DND-41 (cell line): ENCODE data around the gene SCARF1.

ENCODE experiments used
- ATAC-seq: fragments of 200-7000 bp; cut with Tn5 transposase; 3 replicates; pipeline ENCODE4 v1.9.1; 2021; ENCODE audit warnings: low read depth; ENCODE audit not compliant: insufficient read depth
- DNase-seq: peaks from one replicate; pipeline ENCODE4 v3.0.0-alpha.2; 2020
- H2AFZ ChIP-seq: 2 replicates; pipeline ENCODE4 v1.6.0; 2012; ENCODE audit warnings: low read depth, low read length
- H3K27ac ChIP-seq: 2 replicates; pipeline ENCODE4 v1.5.1; 2012; ENCODE audit warnings: low read length, inconsistent platforms
- H3K27me3 ChIP-seq: fragments of 200-600 bp; sonication (generic); 2 replicates; pipeline ENCODE4 v1.6.0; 2012; ENCODE audit warnings: low read length, mild to moderate bottlenecking, inconsistent platforms; ENCODE audit not compliant: insufficient read depth, poor library complexity
- H3K36me3 ChIP-seq: 2 replicates; pipeline ENCODE4 v1.5.1; 2012; ENCODE audit warnings: low read length, inconsistent platforms; ENCODE audit not compliant: insufficient read depth
- H3K4me1 ChIP-seq: 2 replicates; pipeline ENCODE4 v1.5.1; 2012; ENCODE audit warnings: mild to moderate bottlenecking, low read length; ENCODE audit not compliant: insufficient read depth
- H3K4me2 ChIP-seq: 2 replicates; pipeline ENCODE4 v1.6.0; 2012; ENCODE audit warnings: mild to moderate bottlenecking, moderate library complexity, low read length, inconsistent platforms; ENCODE audit not compliant: insufficient read depth
- H3K4me3 ChIP-seq, 2 experiments: fragments of 200-600 bp in 1 of 2; shearing (Covaris generic) in 1 of 2; 2 replicates each; pipeline ENCODE4 v1.5.1; 2012 to 2016; ENCODE audit warnings: inconsistent platforms in 2 of 2, low read length in 2 of 2, mild to moderate bottlenecking in 2 of 2, low read depth in 1 of 2, moderate library complexity in 1 of 2
- H3K79me2 ChIP-seq: 2 replicates; pipeline ENCODE4 v1.6.0; 2012; ENCODE audit warnings: low read length, inconsistent platforms; ENCODE audit not compliant: insufficient read depth
- H3K9ac ChIP-seq: 2 replicates; pipeline ENCODE4 v1.6.0; 2012; ENCODE audit warnings: low read depth, mild to moderate bottlenecking, inconsistent platforms, low read length, moderate library complexity
- H3K9me3 ChIP-seq: 2 replicates; pipeline ENCODE4 v1.5.1; 2012; ENCODE audit warnings: low read length, moderate library complexity, mild to moderate bottlenecking, inconsistent platforms; ENCODE audit not compliant: insufficient read depth, severe bottlenecking
- H4K20me1 ChIP-seq: 2 replicates; pipeline ENCODE4 v1.6.0; 2012; ENCODE audit warnings: low read length; ENCODE audit not compliant: insufficient read depth
- EZH2 ChIP-seq: IDR thresholded peaks from 3 replicates; pipeline ENCODE4 v1.6.1; 2012; ENCODE audit warnings: borderline replicate concordance, low read depth, mild to moderate bottlenecking, moderate library complexity, low read length, inconsistent platforms; ENCODE audit not compliant: severe bottlenecking
- TF ChIP-seq, protein P1 (sequence below): IDR thresholded peaks from 2 replicates; pipeline ENCODE4 v1.5.1; 2012; ENCODE audit warnings: borderline replicate concordance, low read length, moderate library complexity, mild to moderate bottlenecking; ENCODE audit not compliant: poor library complexity, severe bottlenecking; ENCODE audit errors: extremely low read depth

The SCARF1 gene

GRCh38 chr17:1593630-1593931, 52.0 kb downstream of the SCARF1 start:
- Histone ChIP-seq H3K4me2 (peak overlapping the region; percentile 58), H4K20me1 (no peaks in the 10 kb centered on the region), H3K27ac (peak overlapping the region; percentile 99), H2AFZ (0 out of 2 replicates have a peak overlapping the region, but pooled peaks have one; percentile 36), H3K4me3 (0 out of 4 replicates have a peak overlapping the region, but pooled peaks of 1 of the 2 experiments have one; percentile 39), H3K4me1 (peaks cover 63% of the 10 kb centered on the region), H3K9ac (peak overlapping the region; percentile 57), H3K27me3 (no peaks in the 10 kb centered on the region), H3K79me2 (peaks cover 35% of the 10 kb centered on the region), H3K9me3 (no peaks in the 10 kb centered on the region), H3K36me3 (peaks cover 35% of the 10 kb centered on the region)
- no peak for TF ChIP-seq EZH2
- TF ChIP-seq, protein P1, sequence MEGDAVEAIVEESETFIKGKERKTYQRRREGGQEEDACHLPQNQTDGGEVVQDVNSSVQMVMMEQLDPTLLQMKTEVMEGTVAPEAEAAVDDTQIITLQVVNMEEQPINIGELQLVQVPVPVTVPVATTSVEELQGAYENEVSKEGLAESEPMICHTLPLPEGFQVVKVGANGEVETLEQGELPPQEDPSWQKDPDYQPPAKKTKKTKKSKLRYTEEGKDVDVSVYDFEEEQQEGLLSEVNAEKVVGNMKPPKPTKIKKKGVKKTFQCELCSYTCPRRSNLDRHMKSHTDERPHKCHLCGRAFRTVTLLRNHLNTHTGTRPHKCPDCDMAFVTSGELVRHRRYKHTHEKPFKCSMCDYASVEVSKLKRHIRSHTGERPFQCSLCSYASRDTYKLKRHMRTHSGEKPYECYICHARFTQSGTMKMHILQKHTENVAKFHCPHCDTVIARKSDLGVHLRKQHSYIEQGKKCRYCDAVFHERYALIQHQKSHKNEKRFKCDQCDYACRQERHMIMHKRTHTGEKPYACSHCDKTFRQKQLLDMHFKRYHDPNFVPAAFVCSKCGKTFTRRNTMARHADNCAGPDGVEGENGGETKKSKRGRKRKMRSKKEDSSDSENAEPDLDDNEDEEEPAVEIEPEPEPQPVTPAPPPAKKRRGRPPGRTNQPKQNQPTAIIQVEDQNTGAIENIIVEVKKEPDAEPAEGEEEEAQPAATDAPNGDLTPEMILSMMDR = no peak
- no peak for DNase-seq
- no peak for ATAC-seq

GRCh38 chr17:1592751-1593629, 52.5 kb downstream of the SCARF1 start:
- Histone ChIP-seq H3K27me3 (no peaks in the 10 kb centered on the region), H3K4me2 (peak overlapping the region; percentile 58), H3K4me1 (peaks cover 63% of the 10 kb centered on the region), H3K36me3 (peaks cover 34% of the 10 kb centered on the region), H2AFZ (peak overlapping the region; percentile 9; the same call in 1 of the 2 replicates), H3K9ac (peak overlapping the region; percentile 76), H3K79me2 (peaks cover 30% of the 10 kb centered on the region), H3K9me3 (no peaks in the 10 kb centered on the region), H3K27ac (peak overlapping the region; percentile 99), H3K4me3 (peak overlapping the region in 1 of 2 experiments; percentile 39; a peak in 1 of 4 replicates), H4K20me1 (no peaks in the 10 kb centered on the region)
- peak; percentile 88 for ATAC-seq
- peak; percentile 99 for DNase-seq
- TF ChIP-seq EZH2 = no peak
- TF ChIP-seq, protein P1 = no peak

DNA sequence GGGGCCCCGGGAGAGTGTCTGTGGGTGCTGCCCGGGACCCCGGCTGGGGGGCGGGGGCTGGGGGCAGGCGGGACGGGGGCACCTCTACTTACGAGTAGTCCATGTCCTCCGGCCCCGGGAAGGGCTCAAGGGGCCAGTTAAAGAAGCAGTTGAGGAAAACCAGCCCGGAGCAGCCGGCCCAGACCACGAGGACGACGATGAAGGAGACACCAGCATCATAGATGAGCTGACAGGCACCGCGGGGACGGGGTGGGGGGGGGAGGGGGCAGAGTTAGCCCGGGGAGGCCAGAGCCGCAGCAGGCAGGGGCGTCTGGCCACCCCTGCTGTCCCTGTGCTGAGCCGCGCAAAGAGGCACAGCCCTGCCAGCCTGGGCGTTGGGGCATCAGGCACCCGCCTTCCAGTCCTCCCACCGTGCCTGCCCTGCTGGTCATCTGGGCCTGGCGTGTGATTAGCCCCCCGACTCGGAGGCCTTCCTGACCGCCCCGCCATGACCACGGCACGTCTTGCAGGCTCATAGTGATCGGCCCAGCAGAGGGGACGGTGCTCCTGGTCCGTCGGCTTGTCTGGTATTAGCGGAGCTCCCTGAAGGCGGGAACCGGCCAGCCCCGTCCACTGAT, 54.0 kb downstream of the SCARF1 start:
- Histone ChIP-seq H3K4me3 (peak overlapping the region in 1 of 2 experiments; percentile 17; a peak in 1 of 4 replicates), H4K20me1 (no peaks in the 10 kb centered on the region), H3K36me3 (peaks cover 45% of the 10 kb centered on the region), H3K9me3 (no peaks in the 10 kb centered on the region), H3K4me1 (peaks cover 63% of the 10 kb centered on the region), H3K9ac (peak overlapping the region; percentile 76), H2AFZ (no peak overlapping the region), H3K4me2 (peak overlapping the region; percentile 32), H3K27ac (peak overlapping the region; percentile 99), H3K79me2 (peaks cover 23% of the 10 kb centered on the region), H3K27me3 (no peaks in the 10 kb centered on the region)
- TF ChIP-seq EZH2 = no peak
- TF ChIP-seq, protein P1 = no peak
- DNase-seq (no peak), ATAC-seq (no peak)
